ENCODE data around the gene OTUD1.

GRCh38 chr10:23404461-23404980 is 34.4 kb upstream of the OTUD1 start:
- TF ChIP-seq CTCF (IDR thresholded peaks at IDR 0.05; ENCODE audit: poor library complexity, severe bottlenecking): no peak
- TF ChIP-seq REST (IDR thresholded peaks at IDR 0.05; ENCODE audit: borderline replicate concordance): no peak
- no peak for TF ChIP-seq EP300 (conservative IDR thresholded peaks at IDR 0.05; ENCODE audit: poor library complexity, severe bottlenecking)

Data from neural cell (in vitro differentiated cells).